Measurements from ENCODE around the gene BMP2K.
A peak's percentile ranks its signal among the peaks of the same experiment; 100 is the strongest.

BMP2K gene

DNA sequence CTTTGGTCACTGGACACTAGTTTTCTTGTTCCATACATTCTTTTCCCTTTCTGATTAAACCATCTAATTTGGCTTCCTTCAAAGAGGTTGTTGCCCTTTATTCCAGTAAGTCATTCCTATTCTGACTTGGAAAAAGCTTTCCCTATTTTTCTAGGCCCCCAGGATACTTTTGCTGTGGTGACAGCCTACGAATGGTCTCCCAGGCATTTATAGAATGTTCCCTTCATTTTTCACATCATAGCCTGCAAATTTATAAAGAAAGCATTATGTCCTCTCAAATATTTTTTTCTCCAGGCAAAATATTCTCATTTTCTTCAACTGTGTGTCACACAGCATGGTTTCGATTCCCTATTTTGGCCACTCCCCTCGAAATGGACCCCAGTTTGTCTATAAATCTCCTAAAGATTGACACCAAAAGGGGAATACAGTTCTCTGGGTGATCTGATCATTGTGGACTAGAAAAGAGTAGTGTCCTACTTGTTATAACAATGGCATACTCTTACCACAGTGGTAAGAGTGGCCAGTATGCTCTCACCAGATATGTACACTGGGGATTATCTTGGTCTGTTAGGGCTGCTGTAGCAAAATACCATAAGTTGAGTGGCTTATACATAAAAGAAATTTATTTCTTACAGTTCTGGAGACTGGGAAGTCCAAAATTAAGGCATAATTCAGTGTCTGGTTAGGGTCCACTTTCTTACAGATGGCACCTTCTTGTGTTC, 41.5 kb upstream of the BMP2K start:
- no peak for TF ChIP-seq EZH2phosphoT487 (IDR thresholded peaks at IDR 0.05; ENCODE audit: borderline replicate concordance, low read length)
- TF ChIP-seq, protein P1, sequence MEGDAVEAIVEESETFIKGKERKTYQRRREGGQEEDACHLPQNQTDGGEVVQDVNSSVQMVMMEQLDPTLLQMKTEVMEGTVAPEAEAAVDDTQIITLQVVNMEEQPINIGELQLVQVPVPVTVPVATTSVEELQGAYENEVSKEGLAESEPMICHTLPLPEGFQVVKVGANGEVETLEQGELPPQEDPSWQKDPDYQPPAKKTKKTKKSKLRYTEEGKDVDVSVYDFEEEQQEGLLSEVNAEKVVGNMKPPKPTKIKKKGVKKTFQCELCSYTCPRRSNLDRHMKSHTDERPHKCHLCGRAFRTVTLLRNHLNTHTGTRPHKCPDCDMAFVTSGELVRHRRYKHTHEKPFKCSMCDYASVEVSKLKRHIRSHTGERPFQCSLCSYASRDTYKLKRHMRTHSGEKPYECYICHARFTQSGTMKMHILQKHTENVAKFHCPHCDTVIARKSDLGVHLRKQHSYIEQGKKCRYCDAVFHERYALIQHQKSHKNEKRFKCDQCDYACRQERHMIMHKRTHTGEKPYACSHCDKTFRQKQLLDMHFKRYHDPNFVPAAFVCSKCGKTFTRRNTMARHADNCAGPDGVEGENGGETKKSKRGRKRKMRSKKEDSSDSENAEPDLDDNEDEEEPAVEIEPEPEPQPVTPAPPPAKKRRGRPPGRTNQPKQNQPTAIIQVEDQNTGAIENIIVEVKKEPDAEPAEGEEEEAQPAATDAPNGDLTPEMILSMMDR (IDR thresholded peaks at IDR 0.05; ENCODE audit: low read depth, low read length, poor library complexity, severe bottlenecking) = no peak
- Histone ChIP-seq H3K79me2 (ENCODE audit: control insufficient read depth, low read length) (no peaks in the 10 kb centered on the region), H3K4me1 (ENCODE audit: control insufficient read depth, low read length) (peaks cover 55% of the 10 kb centered on the region), H3K4me2 (ENCODE audit: low read length) (peak overlapping the region; percentile 70), H3K9me3 (ENCODE audit: control insufficient read depth, insufficient read depth, low read length) (no peaks in the 10 kb centered on the region), H3K36me3 (ENCODE audit: control insufficient read depth, low read length) (no peaks in the 10 kb centered on the region), H3K27ac (ENCODE audit: low read depth, low read length) (peak overlapping the region; percentile 30), H3K9me2 (replicated peaks; ENCODE audit: control insufficient read depth, low read length) (no peaks in the 10 kb centered on the region), H3F3A (ENCODE audit: control insufficient read depth, insufficient read depth) (peaks cover 4% of the 10 kb centered on the region; the same call in 1 of the 2 replicates), H3K4me3 (ENCODE audit: low read length) (peak overlapping the region; percentile 57), H3K27me3 (ENCODE audit: control insufficient read depth, low read length) (no peaks in the 10 kb centered on the region), H4K20me1 (ENCODE audit: control insufficient read depth, insufficient read depth, low read depth, low read length) (no peaks in the 10 kb centered on the region)

DNA sequence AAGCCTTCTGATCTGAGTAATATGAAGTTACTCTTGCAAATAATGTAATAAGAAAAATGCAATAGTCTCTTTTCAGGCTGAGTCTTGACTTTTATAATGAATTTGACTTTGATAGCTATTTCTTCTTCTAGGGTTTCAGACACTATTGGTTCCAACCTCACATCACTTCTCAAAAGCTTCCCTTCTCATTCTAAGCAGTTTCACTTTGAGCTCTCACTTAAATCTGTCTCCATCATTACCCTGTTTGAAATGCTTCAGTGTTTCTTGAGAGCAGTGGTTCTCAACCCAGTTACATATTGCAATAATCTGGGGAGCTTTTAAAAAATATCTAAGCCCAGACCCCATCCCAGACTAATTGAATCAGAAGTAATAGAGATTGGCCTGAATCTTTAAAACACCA, 40.5 kb upstream of the BMP2K start:
- Histone ChIP-seq H3K27ac (ENCODE audit: low read depth, low read length) (no peak overlapping the region), H3K27me3 (ENCODE audit: control insufficient read depth, low read length) (no peaks in the 10 kb centered on the region), H3K79me2 (ENCODE audit: control insufficient read depth, low read length) (no peaks in the 10 kb centered on the region), H3F3A (ENCODE audit: control insufficient read depth, insufficient read depth) (peaks cover 4% of the 10 kb centered on the region; the same call in 1 of the 2 replicates), H3K9me3 (ENCODE audit: control insufficient read depth, insufficient read depth, low read length) (no peaks in the 10 kb centered on the region), H3K4me3 (ENCODE audit: low read length) (no peak overlapping the region), H3K4me2 (ENCODE audit: low read length) (no peak overlapping the region), H4K20me1 (ENCODE audit: control insufficient read depth, insufficient read depth, low read depth, low read length) (no peaks in the 10 kb centered on the region), H3K4me1 (ENCODE audit: control insufficient read depth, low read length) (peaks cover 55% of the 10 kb centered on the region), H3K9me2 (replicated peaks; ENCODE audit: control insufficient read depth, low read length) (no peaks in the 10 kb centered on the region), H3K36me3 (ENCODE audit: control insufficient read depth, low read length) (no peaks in the 10 kb centered on the region)
- TF ChIP-seq, protein P1 (IDR thresholded peaks at IDR 0.05; ENCODE audit: low read depth, low read length, poor library complexity, severe bottlenecking) = no peak
- no peak for TF ChIP-seq EZH2phosphoT487 (IDR thresholded peaks at IDR 0.05; ENCODE audit: borderline replicate concordance, low read length)

DNA sequence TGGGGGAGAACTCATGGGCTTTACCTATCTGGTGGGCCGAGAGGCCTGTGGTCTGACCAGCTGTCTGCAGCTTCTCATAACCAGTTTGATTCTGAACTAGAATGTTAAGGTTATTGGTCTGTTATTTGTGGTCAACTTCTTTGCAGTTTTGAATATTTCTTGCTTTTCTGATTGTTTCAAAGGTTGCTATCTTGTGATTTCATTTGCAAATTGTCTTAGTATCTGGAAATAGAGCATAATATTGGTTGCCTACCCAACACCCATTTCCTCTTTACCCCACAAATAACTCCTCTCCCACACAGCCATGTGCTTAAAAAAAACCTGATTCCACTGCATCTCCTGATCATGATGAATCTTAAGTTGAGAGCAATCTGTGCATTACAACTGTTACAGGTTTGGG, 39.1 kb upstream of the BMP2K start:
- no peaks in the 10 kb centered on the region for H4K20me1 ChIP-seq (ENCODE audit: control insufficient read depth, insufficient read depth, low read depth, low read length)
- H3K27me3 ChIP-seq (ENCODE audit: control insufficient read depth, low read length) = no peaks in the 10 kb centered on the region
- no peaks in the 10 kb centered on the region for H3K9me3 ChIP-seq (ENCODE audit: control insufficient read depth, insufficient read depth, low read length)
- no peak overlapping the region for H3K27ac ChIP-seq (ENCODE audit: low read depth, low read length)
- H3F3A ChIP-seq (ENCODE audit: control insufficient read depth, insufficient read depth) = peaks cover 4% of the 10 kb centered on the region; the same call in 1 of the 2 replicates
- H3K4me3 ChIP-seq (ENCODE audit: low read length) = 0 out of 2 replicates have a peak overlapping the region, but pooled peaks have one; percentile 2
- peak overlapping the region; percentile 8 for H3K4me2 ChIP-seq (ENCODE audit: low read length)
- no peaks in the 10 kb centered on the region for H3K36me3 ChIP-seq (ENCODE audit: control insufficient read depth, low read length)
- peaks cover 57% of the 10 kb centered on the region for H3K4me1 ChIP-seq (ENCODE audit: control insufficient read depth, low read length)
- no peaks in the 10 kb centered on the region for H3K9me2 ChIP-seq (replicated peaks; ENCODE audit: control insufficient read depth, low read length)
- TF ChIP-seq EZH2phosphoT487 (IDR thresholded peaks at IDR 0.05; ENCODE audit: borderline replicate concordance, low read length) = no peak
- TF ChIP-seq, protein P1 (IDR thresholded peaks at IDR 0.05; ENCODE audit: low read depth, low read length, poor library complexity, severe bottlenecking) = no peak
- no peaks in the 10 kb centered on the region for H3K79me2 ChIP-seq (ENCODE audit: control insufficient read depth, low read length)

Measured in DOHH2 (cell line).